Nephron progenitor cell (in vitro differentiated cells): ENCODE measurements around the gene PROX2.

Source experiments
- DNase-seq: peaks from one replicate; pipeline ENCODE4 v3.0.0; 2021
- H3K27ac Mint-ChIP-seq: 2 replicates; pipeline ENCODE4 v1.8.0; 2021; ENCODE audit warnings: mild to moderate bottlenecking, moderate library complexity, mixed read lengths
- H3K27me3 Mint-ChIP-seq: 2 replicates; pipeline ENCODE4 v1.8.0; 2021; ENCODE audit warnings: mild to moderate bottlenecking, low read depth, mixed read lengths; ENCODE audit not compliant: poor library complexity
- H3K36me3 Mint-ChIP-seq: 2 replicates; pipeline ENCODE4 v1.8.0; 2021; ENCODE audit warnings: low read depth, mixed read lengths
- H3K4me1 Mint-ChIP-seq: 2 replicates; pipeline ENCODE4 v1.8.0; 2021; ENCODE audit warnings: mixed read lengths
- H3K4me3 Mint-ChIP-seq: 2 replicates; pipeline ENCODE4 v1.8.0; 2021; ENCODE audit warnings: mild to moderate bottlenecking, moderate library complexity, mixed read lengths
- H3K9me3 Mint-ChIP-seq: 2 replicates; pipeline ENCODE4 v1.8.0; 2021; ENCODE audit warnings: mild to moderate bottlenecking, moderate library complexity, mixed read lengths
- TF ChIP-seq, protein P1 (sequence below): fragments of 200-600 bp; sonication (generic); IDR thresholded peaks from 2 replicates; pipeline ENCODE4 v1.5.0; 2021; ENCODE audit warnings: antibody characterized with exemption

PROX2 gene

GRCh38 chr14:74908861-74909341, 33.0 kb upstream of the PROX2 start:
- no peaks in the 10 kb centered on the region for H3K27me3 Mint-ChIP-seq
- H3K27ac Mint-ChIP-seq: peak overlapping the region; percentile 77
- no peaks in the 10 kb centered on the region for H3K9me3 Mint-ChIP-seq
- peaks cover 25% of the 10 kb centered on the region for H3K4me1 Mint-ChIP-seq
- H3K4me3 Mint-ChIP-seq: no peak overlapping the region
- no peak for DNase-seq
- TF ChIP-seq, protein P1, sequence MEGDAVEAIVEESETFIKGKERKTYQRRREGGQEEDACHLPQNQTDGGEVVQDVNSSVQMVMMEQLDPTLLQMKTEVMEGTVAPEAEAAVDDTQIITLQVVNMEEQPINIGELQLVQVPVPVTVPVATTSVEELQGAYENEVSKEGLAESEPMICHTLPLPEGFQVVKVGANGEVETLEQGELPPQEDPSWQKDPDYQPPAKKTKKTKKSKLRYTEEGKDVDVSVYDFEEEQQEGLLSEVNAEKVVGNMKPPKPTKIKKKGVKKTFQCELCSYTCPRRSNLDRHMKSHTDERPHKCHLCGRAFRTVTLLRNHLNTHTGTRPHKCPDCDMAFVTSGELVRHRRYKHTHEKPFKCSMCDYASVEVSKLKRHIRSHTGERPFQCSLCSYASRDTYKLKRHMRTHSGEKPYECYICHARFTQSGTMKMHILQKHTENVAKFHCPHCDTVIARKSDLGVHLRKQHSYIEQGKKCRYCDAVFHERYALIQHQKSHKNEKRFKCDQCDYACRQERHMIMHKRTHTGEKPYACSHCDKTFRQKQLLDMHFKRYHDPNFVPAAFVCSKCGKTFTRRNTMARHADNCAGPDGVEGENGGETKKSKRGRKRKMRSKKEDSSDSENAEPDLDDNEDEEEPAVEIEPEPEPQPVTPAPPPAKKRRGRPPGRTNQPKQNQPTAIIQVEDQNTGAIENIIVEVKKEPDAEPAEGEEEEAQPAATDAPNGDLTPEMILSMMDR: no peak
- H3K36me3 Mint-ChIP-seq: peaks cover 9% of the 10 kb centered on the region

- TF ChIP-seq, protein P1: no peak
- peaks cover 17% of the 10 kb centered on the region for H3K36me3 Mint-ChIP-seq
- DNase-seq: no peak
- H3K4me3 Mint-ChIP-seq: no peak overlapping the region
- H3K9me3 Mint-ChIP-seq: no peaks in the 10 kb centered on the region
- no peaks in the 10 kb centered on the region for H3K27me3 Mint-ChIP-seq
- peaks cover 29% of the 10 kb centered on the region for H3K4me1 Mint-ChIP-seq
- H3K27ac Mint-ChIP-seq: peak overlapping the region; percentile 19
Measured at GRCh38 chr14:74907744-74908143, 31.8 kb upstream of the PROX2 start.

DNA sequence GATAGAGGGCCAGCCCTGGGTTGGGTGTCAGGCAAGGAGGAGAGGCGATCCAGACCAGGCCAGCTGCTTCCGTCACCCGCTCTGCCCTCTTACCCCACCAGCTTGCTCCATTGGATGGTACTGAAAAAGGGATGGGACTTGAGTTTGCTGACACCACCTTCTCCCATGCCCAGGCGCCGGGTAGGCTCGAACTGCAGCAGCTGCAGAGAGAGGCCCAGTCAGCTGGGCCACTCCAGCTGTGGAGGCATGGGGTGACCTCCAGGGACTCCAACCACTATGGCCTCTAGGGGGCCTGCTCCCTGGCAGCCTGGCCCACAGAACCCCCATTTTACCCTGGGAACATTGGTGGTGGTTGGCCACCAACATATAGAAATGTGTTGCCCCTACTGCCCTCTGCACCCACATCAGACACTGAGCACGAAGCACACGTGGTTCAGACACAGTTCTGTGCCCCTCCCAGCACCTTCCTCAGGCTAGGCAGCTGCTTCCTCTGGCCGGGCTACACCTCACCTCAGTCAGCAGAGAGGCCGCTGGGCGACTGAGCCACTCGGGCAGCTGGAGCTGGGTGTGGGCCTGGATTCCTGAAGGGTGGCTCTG, 31.1 kb upstream of the PROX2 start:
- peaks cover 34% of the 10 kb centered on the region for H3K4me1 Mint-ChIP-seq

DNA sequence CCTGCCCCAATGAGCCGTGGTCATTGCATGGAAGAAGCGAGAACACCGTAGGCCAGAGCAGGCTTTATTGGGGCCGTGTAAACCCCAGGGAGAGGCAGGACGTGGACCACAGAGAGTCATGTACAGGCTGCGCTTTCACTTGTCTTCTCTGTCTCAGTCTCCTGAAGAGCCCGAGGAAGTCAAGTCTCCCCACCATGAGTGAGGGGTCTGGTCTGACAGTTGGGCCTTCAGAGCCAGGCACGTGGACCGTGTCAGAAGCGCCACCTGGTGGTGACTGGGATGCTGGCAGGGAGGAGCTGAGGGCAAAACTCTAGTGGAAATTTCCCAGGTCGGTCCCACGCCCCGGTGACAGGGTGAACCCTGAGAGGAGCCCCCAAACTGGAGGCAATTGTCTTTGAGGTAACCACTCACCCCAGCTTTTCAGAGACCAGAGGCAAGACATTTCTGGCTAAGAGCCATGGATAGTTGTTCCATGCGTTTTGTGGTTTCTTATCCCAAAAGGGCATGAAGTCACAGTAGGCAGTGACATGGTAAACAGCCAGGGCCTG, 29.7 kb upstream of the PROX2 start:
- Mint-ChIP-seq H3K27me3 (no peaks in the 10 kb centered on the region), H3K27ac (peak overlapping the region; percentile 59), H3K4me3 (no peak overlapping the region), H3K4me1 (peaks cover 34% of the 10 kb centered on the region), H3K36me3 (peaks cover 33% of the 10 kb centered on the region), H3K9me3 (no peaks in the 10 kb centered on the region)
- peak; percentile 86 for DNase-seq
- TF ChIP-seq, protein P1: peak; percentile 91

More for the DNA sequence above, 31.1 kb upstream of the PROX2 start:
- Mint-ChIP-seq H3K27me3 (no peaks in the 10 kb centered on the region), H3K9me3 (no peaks in the 10 kb centered on the region), H3K36me3 (peaks cover 24% of the 10 kb centered on the region), H3K4me3 (no peak overlapping the region), H3K27ac (no peak overlapping the region)
- DNase-seq: no peak
- TF ChIP-seq, protein P1: no peak

- peaks cover 28% of the 10 kb centered on the region for H3K4me1 Mint-ChIP-seq
- H3K4me3 Mint-ChIP-seq: no peak overlapping the region
- no peaks in the 10 kb centered on the region for H3K27me3 Mint-ChIP-seq
- no peak for DNase-seq
- H3K27ac Mint-ChIP-seq: peak overlapping the region; percentile 24
- no peaks in the 10 kb centered on the region for H3K9me3 Mint-ChIP-seq
- TF ChIP-seq, protein P1: no peak
- peaks cover 41% of the 10 kb centered on the region for H3K36me3 Mint-ChIP-seq
Measured at GRCh38 chr14:74904635-74905503, 28.9 kb upstream of the PROX2 start.
